Mammary epithelial cell (primary cell): Measurements from ENCODE around the gene ASPDH.

ENCODE experiments used
- CTCF ChIP-seq, 2 donors: IDR thresholded peaks in 1 of 2; conservative IDR thresholded peaks in 1 of 2; 2 replicates each; pipeline ENCODE4 v1.5.1; 2011 to 2012; ENCODE audit warnings: inconsistent platforms in 2 of 2, low read length in 2 of 2, mild to moderate bottlenecking in 2 of 2, control low read depth in 1 of 2, low read depth in 1 of 2; ENCODE audit not compliant: insufficient read depth in 1 of 2; ENCODE audit errors: extremely low read depth in 1 of 2
- EZH2 ChIP-seq: IDR thresholded peaks from 2 replicates; pipeline ENCODE4 v1.6.1; 2012; ENCODE audit warnings: low read length, inconsistent platforms, borderline replicate concordance

DNA sequence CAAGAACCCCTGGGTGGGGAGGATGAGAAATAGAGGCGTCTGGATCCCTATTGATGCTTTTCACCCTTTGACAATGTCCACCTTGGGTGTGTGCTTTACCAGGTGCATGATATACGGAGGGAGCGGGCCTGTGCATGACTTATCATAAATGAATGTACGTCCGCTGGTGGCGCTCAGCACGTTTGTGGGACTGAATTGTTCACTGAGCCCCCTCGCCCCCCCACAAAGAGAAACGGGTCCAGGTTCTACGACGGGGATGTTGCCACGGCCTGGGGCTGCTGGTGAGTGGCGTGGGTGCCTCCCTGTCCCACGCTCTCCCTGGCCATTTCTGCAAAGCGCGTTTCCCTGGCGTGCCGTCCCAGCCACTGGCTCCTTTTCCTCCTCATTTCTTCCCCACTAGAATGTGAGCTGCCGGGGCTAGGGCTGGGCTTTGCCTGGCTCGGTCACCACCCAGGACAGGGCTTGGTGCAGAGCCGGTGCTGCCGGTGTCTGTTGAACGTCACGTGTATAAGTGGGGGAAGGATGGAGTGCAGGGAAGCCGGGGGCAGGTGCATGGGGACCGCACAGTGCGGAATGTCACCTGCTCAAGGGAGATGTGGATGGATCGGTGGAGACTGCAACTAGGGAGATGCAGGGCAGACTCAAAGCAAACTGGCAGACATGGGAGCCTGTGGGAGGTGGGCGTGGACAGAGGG lies 33.0 kb upstream of the ASPDH start:
- TF ChIP-seq CTCF (conservative IDR thresholded peaks at IDR 0.05 in 1 of 2, IDR thresholded peaks at IDR 0.05 in 1 of 2; ENCODE audit: extremely low read depth in 1 of 2, insufficient read depth in 1 of 2, low read depth in 1 of 2, low read length in 2 of 2) (no peak), EZH2 (no peak)
